NCI-H128 (cell line): ENCODE measurements around the gene EDA2R.

Source experiments
- DNase-seq: peaks from one replicate; lab custom pipeline; 2025; ENCODE audit not compliant: unreplicated experiment; lab: John Stamatoyannopoulos, UW

Gene EDA2R, protein sequence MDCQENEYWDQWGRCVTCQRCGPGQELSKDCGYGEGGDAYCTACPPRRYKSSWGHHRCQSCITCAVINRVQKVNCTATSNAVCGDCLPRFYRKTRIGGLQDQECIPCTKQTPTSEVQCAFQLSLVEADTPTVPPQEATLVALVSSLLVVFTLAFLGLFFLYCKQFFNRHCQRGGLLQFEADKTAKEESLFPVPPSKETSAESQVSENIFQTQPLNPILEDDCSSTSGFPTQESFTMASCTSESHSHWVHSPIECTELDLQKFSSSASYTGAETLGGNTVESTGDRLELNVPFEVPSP

DNA sequence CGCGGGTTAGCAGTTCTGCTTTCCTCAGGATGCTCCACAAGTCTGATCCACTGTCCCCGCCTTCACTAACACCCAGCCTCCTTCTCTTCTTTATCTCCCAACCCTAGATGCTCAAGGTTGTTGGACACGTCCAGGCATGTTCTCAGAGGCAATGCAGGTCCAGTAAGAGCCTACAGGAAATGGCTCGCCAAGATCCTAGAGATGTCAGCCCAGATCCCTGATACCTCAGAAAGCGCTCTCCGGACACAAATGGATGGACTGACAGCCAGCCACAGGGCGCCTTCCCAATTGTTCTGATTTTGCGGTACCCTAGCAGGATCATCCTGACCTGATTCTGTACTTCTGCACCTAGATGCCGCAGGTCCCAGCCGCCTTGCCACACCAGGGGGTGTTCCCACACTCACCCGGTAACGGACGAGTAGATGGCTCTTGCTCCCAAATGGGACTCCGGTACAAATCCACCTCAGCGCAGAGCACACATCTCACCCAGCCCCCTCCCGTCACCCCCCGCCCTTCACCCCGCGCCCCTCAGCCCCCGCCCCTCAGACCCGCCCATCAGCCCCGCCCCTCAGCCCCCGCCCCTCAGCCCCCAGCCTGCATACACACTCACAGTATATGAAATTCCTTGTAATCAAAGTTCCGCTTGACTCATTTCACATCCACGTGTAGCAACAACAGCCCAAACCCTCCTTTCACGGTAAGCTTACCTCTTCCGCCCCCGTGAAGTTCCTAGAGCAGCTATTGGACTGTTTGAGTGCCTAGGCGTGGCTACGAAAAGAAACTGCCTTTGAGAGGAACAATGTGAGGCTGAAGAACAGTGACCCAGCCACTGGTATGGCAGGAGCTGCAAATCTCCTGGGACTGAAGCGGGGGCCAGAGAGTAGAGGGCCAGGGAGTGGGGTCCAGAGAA, at the start of gene EDA2R:
Gene EDA2R, minus strand, starts transcription at position 488 of the 910 bp plus-strand sequence. CDS start 23,058 bp downstream, outside the sequence.
- DNase-seq = no peak

DNA sequence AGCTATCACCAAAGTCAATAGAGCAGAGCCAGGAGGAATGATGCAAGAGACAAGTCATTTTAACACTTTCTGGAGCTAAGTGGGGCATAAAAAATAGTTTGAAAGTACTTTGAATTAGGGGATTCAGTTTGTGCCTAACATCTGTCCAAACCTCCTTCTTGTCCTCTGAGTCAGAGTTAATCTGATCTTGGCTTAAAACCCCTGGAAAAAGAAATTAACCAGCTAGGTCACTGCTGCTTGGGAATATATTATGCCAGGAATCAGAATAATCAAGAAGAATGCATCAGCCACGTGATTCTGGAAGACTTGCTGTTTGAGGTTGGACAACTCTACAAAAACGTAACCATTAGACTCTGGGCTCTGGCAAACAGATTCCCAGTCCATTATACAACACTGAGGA, 45.3 kb upstream of the EDA2R start:
- no peak for DNase-seq

DNA sequence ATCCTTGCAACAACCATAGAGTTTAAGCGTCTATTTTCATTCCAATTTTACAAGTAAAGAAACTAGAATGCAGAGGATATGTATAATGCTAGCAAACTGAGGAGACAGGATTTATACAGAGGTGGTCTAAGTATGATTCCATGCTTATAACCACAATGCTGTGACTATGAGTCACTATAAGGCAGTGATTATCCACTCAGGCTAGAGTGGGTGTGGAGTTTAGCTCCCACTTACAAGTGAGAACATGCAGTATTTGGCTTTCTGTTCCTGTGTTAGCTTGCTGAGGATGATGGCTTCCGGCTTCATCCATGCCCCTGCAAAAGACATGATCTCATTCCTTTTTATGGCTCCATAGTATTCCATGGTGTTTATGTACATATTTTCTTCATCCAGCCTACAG, 41.6 kb upstream of the EDA2R start:
- no peak for DNase-seq

DNA sequence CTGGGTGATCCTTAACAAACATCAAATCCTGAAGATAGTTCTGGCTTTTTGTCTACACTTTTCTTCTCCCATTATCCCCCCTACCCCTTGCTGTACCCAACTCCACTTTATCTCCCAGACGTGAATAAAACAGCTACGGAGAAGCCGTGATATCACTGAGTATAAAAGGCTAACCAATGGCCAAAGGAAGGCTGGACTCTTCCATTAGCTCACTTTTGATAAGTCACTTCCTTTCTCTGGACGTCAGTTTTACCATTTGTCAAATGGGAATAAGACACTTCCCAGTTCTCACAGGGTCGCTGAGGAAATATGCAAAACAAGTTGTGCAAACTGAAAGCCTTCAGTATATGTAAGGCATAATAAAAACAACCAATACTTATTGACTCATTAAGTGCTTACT, 38.6 kb upstream of the EDA2R start:
- no peak for DNase-seq

DNA sequence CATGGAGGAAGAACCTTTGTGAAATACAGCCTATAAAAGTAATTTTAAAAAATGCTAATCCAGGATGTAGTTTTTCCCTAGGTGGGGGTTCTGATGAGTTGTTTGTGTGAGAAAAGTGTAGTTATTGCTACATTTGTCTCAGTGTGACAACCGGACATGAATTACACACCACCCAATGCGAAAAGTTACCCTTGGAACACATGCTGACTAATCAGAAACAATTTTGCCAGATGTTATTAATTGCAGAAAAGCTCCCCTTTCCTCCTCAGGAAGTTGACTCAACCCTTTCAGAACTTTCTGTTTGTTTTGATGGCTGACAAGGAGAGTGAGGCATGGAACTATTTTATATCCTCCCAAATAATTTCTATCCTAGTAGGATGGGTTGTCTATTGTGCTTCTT, 38.1 kb upstream of the EDA2R start:
- no peak for DNase-seq

DNA sequence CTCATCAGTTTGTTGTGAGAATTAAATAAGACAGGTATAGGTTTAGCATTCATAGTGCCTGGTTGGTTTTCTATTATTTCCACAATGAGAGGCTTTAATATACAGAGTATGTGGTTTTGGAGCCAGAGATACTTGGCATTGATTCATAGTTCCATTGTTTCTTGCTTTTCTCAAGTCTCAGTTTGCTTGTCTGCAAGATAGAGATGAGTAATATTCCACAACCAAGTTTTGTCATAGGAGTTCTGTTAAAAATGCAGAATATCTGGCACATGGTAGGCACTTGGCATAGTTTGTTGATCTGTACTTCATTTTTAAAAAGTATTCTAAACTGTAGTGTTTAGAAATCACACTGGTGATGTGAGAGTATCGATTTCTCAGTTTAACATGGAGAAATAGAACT, 37.5 kb upstream of the EDA2R start:
- DNase-seq = no peak

DNA sequence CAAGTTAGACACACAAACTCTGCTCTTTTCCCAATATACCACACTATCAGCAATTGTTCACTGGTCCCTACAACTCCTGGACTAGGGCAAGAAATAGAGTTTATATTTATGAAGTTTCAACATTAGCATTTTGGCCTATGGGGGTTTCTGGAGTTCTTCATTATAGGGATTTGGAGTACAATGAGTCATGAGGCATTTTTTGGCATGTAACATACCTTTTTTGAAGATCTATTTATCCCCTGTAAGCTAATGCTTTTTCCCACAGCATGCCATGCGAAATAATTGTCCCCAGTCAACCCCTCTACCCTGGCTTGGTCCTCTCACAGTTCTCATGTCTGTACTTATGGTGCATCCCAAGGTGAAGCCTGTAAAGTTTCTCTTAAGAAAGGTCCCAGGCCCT, 36.7 kb upstream of the EDA2R start:
- no peak for DNase-seq

DNA sequence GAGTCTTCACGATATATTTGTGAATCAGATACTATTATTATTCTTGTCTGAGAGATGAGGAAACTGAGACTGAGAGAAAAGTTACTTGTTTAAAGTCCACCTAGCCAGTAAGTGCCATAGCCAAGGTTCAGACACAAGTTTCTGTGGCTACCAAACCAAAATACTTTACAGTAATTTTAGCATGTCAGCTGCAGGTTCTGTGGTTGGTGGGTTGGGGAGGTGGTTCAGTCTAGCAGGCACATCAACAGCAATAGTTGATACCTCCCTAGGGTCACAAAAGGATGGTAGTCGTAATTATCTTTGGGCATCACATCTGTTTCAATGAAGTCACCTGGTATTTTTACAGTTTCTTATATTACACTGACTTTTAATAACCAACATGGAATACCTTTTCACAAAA, 35.6 kb upstream of the EDA2R start:
- DNase-seq = no peak

DNA sequence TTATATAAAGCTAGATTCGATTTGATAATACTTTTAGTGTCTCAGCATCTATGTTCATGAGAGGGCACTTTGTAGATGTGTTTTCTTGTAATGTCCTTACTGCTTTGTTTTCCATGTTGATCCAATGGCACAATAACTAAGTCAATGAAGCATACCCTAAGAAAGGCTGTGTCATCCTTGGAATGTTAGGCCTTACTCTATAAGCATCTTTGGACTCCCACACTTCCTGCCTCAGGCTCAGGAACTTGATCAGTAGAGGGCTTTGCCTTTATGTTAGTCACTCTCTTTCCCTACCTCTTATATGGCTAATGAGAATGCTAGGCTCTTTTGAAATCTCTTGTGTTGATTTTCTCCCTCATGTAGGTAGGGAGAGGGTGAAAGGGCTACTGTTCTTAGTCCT, 33.2 kb upstream of the EDA2R start:
- DNase-seq = no peak

DNA sequence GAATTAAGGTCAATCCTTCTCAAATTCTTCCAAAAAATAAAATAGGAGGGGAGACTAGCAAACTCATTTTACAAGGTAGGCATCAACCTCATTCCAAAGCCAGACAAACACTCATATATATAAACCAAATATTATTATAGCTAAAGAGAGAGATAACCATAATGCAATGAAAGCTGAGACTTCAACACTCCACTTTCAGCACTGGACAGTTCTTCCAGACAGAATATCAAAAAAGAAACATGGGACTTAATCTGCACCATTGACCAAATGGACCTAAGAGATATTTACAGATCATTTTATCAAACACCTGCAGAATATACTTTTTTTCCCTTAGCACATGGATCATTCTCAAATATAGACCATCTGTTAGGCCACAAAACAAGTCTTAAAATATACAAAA, 15.5 kb upstream of the EDA2R start:
- DNase-seq = no peak

DNA sequence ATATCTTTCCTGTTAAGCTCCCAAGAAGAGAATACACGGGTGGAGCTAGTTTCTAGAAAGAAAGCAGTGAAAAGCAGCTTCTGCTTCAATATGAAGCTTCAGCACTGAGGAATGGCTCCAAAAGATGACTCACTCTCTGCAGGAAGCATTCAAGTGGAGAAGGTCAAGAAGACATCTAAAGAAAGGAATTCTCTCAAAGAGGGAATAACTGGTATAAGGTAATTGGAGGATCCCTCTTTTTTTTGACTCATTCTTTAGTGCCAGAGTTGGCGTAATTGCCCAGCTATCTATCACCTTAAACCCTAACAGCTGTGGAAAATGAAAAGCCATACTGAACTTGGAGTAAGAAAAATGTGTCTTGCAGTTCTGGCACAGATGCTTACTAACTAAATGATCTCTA, 3.5 kb downstream of the EDA2R start:
- DNase-seq = no peak

DNA sequence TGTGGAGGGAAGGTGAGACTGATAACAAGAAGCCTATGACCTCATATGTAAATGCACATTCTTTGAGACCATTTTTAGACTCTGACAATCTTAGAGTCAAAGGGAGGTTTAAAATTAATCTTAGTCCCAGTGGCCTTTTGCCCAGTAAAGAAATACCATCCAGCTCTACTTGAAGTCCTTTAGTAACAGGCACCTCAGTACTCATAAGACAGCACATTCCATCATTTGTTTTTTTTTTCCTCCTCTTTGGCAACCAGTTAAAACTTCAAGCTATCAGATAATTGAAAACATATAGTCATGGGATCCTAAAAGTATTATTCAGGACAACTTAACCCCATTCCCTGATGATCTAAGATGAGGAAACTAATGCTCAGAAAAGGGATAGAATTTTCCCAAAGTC, 4.6 kb downstream of the EDA2R start:
- DNase-seq = no peak

DNA sequence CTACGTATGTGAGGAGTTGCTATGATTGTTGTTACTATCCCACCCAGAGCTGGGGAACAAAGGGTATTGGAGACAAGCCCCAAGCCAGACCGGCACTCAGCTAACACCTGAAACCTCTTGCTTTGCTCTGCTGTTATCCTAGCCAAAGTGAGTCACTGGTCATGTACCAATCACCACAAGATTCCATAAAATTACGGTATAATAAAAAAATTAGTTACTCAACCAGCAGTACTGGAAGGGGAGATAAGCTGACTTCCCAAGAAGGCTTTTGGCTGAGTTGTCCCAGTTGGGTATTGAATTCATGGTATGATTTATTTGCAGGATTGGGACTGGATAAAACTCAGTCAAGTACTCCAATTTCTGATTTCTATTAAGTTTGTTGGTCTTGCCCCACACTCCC, 5.3 kb downstream of the EDA2R start:
- DNase-seq = no peak

DNA sequence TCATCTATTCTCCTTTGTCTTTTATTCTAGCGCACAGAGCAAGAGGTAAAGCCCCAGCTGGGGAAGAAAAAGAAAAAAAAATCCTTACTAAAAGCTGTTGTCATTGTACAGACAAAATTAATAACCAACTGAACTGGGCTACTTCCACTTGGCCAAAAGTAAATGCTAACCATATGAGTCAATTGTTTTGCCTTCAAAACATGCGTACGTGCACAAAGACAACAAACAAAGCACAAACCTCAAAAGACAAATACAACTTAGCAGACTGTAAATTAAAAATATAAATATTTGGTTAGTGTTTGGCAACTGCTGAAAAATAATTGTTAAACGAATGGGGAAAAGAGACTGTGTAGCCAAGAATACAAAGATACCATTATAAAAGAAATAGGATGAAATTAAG, 5.9 kb downstream of the EDA2R start:
- DNase-seq = no peak

DNA sequence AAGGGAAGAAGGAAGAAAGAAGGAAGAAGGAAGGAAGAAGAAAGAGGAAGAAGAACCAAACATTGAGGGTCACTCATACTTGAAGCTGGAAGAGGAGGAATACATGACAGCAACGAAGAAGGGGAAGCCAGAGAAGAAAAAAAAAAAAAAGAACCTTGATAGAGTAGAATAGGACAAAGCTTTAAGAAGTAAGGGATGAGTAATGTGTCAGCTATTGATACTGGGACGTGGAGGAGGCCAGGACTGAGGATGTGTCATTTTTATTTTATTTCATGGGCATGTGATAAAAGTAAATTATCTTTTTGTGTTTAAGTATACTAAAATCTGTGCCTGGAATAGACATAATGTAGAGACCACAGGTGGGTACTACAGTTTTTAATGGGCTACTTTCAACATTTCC, 6.4 kb downstream of the EDA2R start:
- no peak for DNase-seq

DNA sequence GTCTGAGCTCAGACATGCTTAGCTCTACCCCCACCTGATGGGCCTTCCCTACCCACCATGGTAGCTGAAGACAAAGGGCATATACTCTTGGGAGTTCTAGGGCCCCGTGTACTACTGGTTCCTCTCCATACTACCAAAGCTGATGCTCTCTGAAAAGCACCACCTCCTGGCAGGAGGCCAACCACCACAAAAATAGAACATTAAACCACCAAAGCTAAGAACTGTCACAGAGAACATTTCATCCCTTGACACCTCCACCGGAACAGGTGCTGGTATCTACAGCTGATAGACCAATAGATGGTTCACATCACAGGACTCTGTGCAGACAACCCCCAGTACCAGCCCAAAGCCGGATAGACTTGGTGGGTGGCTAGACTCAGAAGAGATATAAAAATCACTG, 13.4 kb downstream of the EDA2R start:
- DNase-seq = no peak

DNA sequence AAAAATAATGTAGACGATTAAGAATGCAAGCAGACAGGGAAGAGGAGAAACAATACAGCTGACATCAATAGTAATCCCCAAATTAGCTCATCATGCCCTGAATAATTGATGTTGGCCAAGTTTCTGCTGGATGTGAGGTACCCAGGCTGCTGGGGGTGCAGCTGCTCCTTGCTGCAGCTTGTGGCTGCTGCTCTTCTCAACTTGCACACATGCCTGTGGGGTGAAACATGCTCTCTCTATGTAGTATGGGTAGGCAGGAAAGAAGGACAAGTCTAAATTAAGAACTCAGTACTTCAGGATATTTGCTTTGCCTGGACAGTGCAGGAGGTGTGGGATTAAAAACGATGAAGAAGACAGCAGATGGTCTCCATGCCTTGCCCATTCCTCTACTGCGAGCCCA, 16.7 kb downstream of the EDA2R start:
- no peak for DNase-seq

DNA sequence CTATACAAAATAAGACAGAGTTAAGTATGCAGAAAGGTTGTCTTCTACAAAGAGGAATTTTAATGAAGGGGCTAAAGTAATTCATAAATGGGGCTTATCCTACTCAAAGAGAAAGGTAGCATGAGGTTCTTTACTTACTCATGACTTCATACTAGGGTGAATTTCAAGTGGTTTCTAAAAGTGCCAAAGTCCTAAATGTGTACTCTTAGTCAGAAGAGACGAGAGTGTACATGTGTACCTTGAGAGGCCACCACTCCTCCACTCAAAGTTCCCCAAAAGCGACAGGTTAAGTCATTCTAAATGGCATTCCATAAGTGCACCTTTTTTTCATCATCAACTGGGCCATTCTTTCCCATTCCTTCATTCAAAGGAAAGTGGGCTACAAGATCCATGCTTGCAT, 21.9 kb downstream of the EDA2R start:
- no peak for DNase-seq

DNA sequence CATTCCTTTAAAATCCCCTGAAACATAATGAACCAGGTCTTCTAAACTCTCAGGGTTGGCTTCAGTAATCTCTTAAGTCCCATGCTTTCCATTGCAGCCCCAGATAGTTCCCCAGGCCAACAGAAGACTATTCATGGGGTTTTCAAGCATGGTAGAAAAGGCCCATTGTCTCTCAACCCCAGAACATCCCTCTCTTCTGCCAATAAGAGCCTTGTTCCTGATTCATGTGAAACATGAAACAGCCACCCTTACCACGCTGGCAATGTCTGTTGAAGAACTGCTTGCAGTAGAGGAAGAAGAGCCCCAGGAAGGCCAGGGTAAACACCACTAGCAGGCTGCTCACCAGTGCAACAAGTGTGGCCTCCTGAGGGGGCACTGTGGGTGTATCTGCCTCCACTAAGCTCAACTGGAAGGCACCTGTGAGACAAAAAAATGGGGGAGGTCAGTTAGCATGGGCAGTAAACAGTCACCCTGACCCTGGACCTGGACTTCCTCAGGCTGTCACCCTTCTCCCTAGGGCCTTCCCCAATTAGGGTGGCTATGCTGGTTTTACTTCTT, 36.4 kb downstream of the EDA2R start:
- DNase-seq = no peak

DNA sequence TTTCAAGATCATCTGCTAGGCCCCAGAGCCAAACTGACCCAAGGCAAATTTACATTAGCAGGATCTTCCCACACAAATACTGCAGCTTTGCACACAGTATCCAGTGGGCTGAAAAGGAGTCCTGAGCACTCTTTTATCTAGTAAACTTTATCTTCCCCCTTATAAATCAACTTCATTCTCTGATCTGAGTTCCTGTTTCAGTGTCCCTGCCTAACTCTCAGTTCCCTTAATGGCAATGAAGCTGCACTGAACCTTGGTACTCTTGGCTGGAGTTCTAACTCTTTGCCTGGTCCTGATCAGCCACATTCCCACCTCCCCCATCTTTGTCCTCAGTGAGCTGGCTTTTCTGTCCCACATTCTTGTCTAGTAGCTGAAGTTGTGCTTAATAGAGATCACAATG, 37.4 kb downstream of the EDA2R start:
- DNase-seq = no peak

DNA sequence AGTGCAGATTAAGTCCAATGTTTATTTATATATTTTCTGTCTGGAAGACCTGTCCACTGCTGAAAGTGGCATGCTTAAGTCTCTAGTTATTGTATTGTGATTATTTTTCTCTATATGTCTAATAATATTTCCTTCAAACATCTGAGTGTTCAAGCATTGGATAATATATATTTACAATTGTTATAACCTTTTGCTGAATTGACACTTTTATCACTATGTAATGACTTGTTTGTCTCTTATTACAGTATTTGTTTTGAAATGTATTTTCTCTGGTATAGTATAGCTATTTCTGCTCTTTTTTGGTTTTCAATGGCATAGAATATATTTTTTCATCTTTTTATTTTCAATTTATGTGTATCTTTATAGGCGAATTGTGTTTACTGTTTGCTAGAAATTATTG, 59.7 kb downstream of the EDA2R start:
- no peak for DNase-seq

DNA sequence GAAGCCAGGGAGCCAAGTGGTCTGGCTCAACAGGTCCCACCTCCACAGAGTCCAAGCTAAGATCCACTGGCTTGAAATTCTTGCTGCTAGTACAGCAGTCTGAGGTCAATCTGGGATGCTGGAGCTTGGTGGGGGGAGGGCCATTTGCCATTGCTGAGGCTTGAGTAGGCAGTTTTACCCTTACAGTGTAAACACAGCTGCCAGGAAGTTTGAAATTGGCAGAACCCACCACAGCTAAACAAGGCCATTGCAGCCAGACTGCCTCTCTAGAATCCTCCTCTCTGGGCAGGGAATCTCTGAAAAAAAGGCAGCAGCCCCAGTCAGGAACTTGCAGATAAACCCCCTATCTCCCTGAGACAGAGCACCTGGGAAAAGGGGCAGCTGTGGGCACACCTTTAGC, 84.9 kb downstream of the EDA2R start:
- no peak for DNase-seq
